NCI-H446 (cell line): ENCODE results near the gene WIPI1.
"Not testable (repeated sequence)": the region's sequence is repeated elsewhere in the genome, so short reads cannot be mapped to it uniquely, and the experiment has no call there.

Experiments used
- DNase-seq, 2 experiments: peaks; one replicate each; lab custom pipeline; 2025; lab: John Stamatoyannopoulos, UW

The WIPI1 gene

DNA sequence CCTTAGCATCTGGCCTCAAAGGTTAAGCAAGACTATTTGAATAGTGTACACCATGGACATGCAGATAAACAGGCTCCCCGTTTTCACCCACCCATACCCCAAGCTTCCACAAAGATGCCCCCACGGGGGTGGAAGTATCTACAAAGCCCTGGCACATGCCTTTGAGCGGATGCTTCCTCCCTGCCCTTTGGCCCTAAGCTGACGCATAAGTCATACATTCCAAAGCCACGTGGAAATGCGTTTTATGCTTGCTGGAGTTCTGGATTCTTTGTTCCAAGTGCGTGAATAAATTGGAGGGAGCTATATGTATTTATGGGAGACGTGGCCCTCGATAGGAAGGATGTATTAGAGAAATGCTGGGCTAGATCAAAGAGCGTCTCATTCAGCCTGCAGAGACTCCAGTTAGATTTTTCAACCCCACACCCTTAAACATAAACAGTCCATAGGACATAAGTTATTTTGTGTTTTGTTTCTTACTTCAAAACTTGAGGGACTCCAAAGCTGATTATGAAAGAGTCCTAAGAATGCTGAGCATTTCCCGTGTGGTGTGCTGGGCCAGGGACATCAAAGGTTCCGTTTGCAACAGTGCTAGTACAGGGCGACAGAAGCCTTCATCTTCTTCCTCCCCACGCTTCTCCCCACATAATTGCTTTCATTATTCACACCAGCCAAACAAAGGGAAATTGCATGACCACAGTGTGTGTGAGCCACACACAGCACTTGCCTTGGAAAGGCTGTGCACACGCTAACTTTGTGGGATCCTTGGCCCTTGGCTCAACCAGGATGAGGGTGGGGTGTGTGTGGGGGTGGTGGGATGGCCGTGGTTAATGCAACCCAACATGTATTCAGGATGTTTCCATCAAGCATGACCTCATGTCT, 73.6 kb downstream of the WIPI1 start:
- no peak for DNase-seq

DNA sequence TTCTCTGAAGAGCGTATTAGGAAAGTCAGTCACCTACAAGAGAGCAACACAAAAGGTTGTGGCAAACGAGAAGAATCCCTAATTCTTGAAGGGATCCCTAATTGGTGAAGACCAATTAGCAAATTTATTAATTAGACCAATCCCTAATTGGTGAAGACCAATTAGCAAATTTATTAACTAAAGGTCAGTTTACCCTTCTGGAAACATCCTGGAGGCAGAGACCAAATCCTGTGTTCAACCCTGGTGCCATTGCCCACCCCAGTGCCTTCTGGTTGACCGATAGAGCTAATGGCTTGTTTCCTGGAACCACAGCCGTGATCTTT, 74.2 kb downstream of the WIPI1 start:
- no peak for DNase-seq

DNA sequence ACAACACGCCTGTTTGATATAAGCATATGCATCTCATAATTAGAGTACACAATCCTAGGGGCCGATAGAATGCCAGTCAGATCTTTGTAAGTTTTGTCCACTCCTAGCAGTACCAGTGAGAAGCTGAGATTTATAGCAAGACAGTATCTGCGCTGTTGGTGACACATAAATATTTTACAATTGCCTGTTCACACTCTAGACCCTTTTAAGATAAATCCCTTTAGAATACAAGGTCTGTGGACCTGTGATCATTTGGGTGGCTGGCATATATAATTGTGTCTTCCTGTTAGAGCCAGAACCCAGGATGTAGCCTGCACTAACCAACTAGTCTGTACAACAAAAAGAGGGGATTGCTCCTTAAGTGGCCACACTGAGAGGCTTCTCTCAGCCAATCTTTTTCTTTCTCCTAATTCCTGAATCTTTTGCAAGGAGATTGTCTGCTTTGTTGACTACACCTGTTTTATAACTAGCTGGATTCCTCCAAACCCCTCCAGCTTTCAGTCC, 74.7 kb downstream of the WIPI1 start:
- DNase-seq = no peak

DNA sequence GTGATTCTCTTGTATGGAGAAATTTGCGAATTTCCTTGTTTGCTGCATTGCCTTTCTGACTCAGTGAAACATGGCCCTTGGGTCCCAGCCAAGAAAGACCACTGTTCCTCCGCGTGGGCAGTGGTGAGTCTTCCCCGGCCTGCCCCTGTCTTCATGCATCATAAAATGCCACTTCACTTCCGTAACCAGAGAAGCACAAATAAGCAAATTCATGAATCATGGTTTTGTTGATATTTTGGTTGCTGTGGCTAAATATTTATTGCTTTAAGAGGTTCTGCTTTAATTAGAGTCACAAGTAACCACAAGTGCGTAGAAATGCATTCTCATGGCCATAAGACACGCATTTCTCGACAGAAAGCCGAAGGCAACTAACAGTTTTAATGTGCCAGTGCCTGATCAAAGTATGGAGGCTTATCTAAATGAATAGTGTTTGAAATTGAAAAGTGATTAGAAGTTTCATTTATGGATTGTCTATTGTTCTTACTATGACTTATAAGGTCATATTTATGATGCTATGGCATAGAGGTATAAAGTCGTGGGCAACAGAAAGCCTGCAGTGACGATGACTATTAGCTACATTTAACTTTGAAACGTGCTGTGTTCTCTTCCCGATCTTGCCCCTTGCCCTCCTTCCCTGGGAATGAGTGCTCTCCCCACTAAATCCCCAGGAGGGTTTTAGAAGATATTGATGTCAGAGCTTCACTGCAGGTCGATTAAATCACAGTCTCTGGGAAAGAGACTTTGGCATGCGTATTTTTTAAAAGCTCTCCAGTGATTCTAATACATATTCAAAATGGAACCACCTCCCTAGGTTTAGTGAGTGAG, 76.0 kb downstream of the WIPI1 start:
- no peak for DNase-seq

DNA sequence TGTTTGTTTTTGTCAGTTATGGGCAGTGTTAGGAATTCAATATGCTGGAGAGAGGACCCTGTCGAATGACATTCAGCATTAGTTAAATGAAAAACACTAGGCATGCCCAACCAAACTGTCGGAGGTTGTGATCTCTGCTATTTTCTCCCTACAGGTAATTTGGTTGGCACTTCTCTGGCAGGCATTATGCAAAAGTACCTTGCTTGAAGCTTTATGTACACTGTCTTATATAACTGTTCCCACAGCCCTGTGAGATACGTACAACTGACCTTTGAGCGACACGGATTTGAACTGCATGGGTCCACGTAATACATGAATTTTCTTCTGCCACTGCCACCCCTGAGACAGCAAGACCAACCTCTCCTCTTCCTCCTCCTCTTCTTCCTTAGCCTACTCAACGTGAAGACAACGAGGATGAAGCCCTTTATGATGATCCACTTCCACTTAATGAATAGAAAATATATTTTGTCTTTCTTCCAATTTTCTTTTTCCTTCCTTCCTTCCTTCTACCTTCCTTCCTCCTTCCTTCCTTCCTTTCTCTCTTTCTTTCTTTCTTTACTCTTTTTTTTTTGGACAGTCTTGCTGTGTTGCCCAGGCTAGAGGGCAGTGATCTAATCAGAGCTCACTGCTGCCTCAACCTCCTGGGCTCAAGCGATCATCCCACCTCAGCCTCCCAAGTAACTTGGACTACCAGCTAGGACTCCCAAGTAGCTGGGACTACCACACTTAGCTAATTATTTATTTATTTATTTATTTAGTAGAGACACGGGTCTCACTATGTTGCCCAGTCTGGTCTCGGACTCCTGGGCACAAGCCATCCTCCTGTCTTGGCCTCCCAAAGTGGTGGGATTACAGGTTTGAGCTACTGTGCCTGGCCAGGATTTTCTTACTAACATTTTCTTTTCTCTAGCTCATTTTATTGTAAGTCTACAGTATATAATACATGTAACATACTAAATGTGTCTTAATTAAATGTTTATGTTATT, 77.3 kb downstream of the WIPI1 start:
- DNase-seq = no peak

DNA sequence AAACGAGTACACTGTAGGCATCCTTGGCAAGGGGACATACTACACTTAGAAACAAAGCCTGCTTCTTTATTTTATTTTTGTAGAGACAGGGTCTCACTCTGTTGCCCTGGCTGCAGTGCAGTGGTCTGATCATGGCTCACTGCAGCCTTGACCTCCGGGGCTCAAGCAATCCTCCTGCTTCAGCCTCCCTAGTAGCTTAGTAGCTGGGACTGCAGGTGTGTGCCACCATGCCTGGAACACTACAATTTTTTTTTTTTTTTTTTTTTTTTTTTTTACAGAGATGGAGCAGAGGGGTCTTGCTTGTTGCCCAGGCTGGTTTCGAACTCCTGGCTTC, 78.2 kb downstream of the WIPI1 start:
- DNase-seq = no peak

DNA sequence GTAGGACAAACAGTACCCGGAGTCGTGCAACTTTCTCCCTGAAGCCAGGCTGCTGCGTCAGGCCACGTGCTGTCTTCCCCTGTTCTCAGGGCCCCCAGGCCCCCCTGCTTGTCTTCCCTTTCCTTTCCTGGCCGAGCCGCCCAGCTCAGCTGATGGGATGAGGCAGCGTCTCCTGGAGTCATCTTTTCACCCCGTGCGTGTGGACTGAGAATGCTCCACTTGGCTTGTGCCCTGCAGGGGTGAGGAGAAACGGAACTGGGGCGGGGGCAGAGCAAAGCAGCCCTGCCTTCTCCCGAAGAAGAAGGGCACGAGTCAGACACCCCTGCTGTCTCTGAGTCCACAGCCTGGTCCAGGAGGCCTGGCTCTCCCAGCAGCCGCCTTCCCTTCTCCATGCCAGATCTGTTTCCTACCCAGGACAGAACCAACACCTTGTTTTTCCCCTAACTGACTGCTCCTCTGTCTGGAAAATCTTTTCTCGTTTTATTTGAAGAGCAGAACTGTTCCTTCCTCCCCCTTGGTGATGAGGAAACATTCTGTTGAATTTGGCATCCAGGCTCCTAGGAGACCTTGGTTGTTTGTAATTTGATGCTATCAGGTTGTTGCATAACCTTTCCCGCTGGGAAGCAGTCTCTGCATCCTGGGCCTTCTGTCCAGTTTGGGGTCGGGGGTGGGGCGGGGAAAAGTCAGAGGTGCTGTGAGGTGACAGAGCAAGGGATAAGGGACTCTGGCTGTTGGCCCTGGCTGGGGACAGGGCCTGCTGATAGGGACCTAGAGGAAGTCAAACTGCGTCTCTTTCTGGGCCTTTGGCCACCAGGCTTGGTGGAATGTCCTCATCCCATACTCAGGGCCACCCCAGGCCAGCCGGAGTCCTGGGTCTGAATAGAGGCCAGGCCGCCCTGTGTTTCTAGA, 78.8 kb downstream of the WIPI1 start:
- no peak for DNase-seq

DNA sequence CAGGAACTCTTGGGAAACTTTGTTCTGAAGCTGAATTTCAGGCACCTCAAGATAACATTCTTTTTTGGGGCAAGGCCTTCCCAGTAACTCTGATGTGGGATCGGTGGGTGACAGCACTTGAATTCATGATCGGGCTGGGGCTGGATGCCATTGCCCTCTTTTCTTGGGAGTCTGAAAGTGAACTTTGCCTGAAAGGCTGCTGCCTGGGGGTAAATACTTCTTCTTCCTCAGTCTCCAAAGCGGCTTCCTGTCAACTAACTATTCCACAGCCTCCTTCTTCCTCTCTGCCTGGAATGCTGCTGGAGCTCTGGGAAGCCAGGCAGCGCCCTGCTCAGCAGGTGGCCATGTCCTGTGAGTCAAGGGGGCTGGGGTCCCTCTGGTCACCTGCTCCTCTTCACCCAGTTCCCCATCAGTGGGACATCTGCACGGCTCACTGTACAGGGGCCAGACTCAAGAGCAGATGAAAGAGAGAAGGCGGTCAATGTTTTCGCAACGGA, 79.5 kb downstream of the WIPI1 start:
- no peak for DNase-seq

DNA sequence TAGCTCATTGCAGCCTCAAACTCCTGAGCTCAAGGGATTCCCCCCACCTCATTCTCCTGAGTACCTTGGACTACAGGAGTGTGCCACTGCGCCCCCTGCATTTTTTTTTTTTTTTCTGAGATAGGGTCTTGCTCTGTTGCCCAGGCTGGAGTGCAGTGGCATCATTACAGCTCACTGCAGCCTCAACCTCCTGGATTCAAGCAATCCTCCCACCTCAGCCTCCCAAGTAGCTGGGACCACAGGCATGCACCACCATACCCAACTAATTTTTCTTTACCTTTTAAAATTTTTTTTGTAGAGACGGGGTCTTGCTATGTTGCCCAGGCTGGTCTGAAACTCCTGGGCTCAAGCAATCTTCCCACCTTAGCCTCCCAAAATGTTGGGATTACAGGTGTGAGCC, 81.1 kb downstream of the WIPI1 start:
- not testable (repeated sequence) for DNase-seq

DNA sequence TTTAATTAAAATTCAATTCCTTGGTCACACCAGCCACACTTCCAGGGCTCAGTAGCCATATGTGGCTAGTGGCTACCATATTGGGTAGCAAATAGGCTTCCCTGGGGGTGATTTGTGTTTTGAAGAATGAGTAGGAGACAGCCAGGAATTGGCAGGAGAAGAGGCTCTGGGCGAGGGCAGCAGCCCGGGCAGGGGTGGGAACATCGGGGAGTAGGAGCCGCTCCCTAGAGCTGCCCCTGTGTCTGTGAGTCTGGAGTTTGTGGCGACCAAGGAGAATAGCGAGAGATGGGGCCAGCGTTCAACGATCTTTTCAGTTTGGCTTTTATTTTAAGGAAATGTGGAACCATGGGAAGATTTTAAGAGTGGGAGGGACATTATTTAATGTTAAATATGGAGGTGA, 81.7 kb downstream of the WIPI1 start:
- no peak for DNase-seq
